Upper lobe of left lung (tissue), 4 donors: Measurements from ENCODE around the gene S100A9.

Experiments
- CTCF ChIP-seq, 6 experiments: fragments of 450-650 bp in 4 of 6; fragments of 200-600 bp in 2 of 6; sonication (generic) in 2 of 6; IDR thresholded peaks; one replicate each; pipeline ENCODE4 v1.5.1; 2016 to 2019; ENCODE audit warnings: antibody characterized with exemption in 6 of 6
- POLR2AphosphoS5 ChIP-seq, 2 donors: sonication (generic); formaldehyde crosslinking; IDR thresholded peaks; one replicate each; pipeline ENCODE4 v1.5.1; 2017; ENCODE audit warnings: antibody characterized with exemption in 2 of 2

GRCh38 chr1:153397924-153398651 lies 40.4 kb downstream of the S100A9 start:
- TF ChIP-seq CTCF (IDR thresholded peaks at IDR 0.05) (no peak), POLR2AphosphoS5 (IDR thresholded peaks at IDR 0.05) (no peak)
